ENCODE measurements around the gene TBP.
"Not testable (repeated sequence)": the region's sequence is repeated elsewhere in the genome, so short reads cannot be mapped to it uniquely, and the experiment has no call there.

Gene TBP

GRCh38 chr6:170554013-170554795, at the start of gene TBP:
Gene TBP, plus strand, starts transcription at chr6:170554369. Its CDS starts 2,661 bp downstream, at chr6:170557030.
- DNase-seq, result peak; percentile 98 to 99 (median 99)

GRCh38 chr6:170504479-170504878, 49.7 kb upstream of the TBP start:
- DNase-seq, result no peak

- DNase-seq, result no peak
Measured at GRCh38 chr6:170505306-170505705, 48.9 kb upstream of the TBP start.

GRCh38 chr6:170506446-170506845, 47.7 kb upstream of the TBP start:
- DNase-seq, result no peak

- not testable (repeated sequence) for DNase-seq
Measured at GRCh38 chr6:170507728-170508127, 46.4 kb upstream of the TBP start.

- DNase-seq, result not testable (repeated sequence)
Measured at GRCh38 chr6:170508275-170508674, 45.9 kb upstream of the TBP start.

GRCh38 chr6:170508892-170509722, 45.1 kb upstream of the TBP start:
- not testable (repeated sequence) for DNase-seq

GRCh38 chr6:170509723-170510018, 44.5 kb upstream of the TBP start:
- DNase-seq, result no peak

GRCh38 chr6:170510631-170511030, 43.5 kb upstream of the TBP start:
- no peak for DNase-seq

GRCh38 chr6:170512249-170512648, 41.9 kb upstream of the TBP start:
- DNase-seq, result no peak

GRCh38 chr6:170514908-170515307, 39.3 kb upstream of the TBP start:
- no peak for DNase-seq

- DNase-seq, result peak; percentile 62 to 80 (median 70)
Measured at GRCh38 chr6:170516783-170517616, 37.2 kb upstream of the TBP start.

- peak in 2 of 3 donors; percentile 4 to 7 for DNase-seq
Measured at GRCh38 chr6:170522565-170523183, 31.5 kb upstream of the TBP start.

GRCh38 chr6:170523256-170524171, 30.7 kb upstream of the TBP start:
- peak in 1 of 3 donors; percentile 4 for DNase-seq

GRCh38 chr6:170524172-170524502, 30.0 kb upstream of the TBP start:
- no peak for DNase-seq

GRCh38 chr6:170525795-170526194, 28.4 kb upstream of the TBP start:
- no peak for DNase-seq

GRCh38 chr6:170527995-170528394, 26.2 kb upstream of the TBP start:
- DNase-seq, result not testable (repeated sequence)

GRCh38 chr6:170529839-170530469, 24.2 kb upstream of the TBP start:
- DNase-seq, result peak; percentile 63 to 76 (median 75)

- no peak for DNase-seq
Measured at GRCh38 chr6:170532867-170533488, 21.2 kb upstream of the TBP start.

- no peak for DNase-seq
Measured at GRCh38 chr6:170533792-170534191, 20.4 kb upstream of the TBP start.

- DNase-seq, result no peak
Measured at GRCh38 chr6:170535004-170535403, 19.2 kb upstream of the TBP start.

Measured in suppressor macrophage treated with lipopolysaccharide for 1 hour (primary cell).